Endothelial cell of umbilical vein (primary cell): ENCODE data around the gene PTPRD. TPM values are rescaled to one million over a fixed set of nuclear protein-coding genes. Genes with fewer than 3 reads are reported as not detected.

Source experiments
- BruUV-seq: library from RNA; stranded (reverse); fragments of 400-500 nt; replicated peaks from 2 replicates; lab custom pipeline; 2021; lab: Mats Ljungman, UMichigan
- CTCF ChIA-PET: fragments of 300-600, 350-600 bp; sonication (Branson Sonifier 250); formaldehyde crosslinking; loops from one replicate; lab custom pipeline; 2021; ENCODE audit warnings: antibody characterized with exemption, inconsistent platforms; lab: Charles Lee
- POLR2A ChIA-PET: fragments of 300-600, 350-600 bp; sonication (Branson Sonifier 250); formaldehyde crosslinking; loops from one replicate; lab custom pipeline; 2021; ENCODE audit warnings: antibody characterized with exemption, inconsistent platforms; lab: Charles Lee
- DNase-seq: peaks from one replicate; pipeline ENCODE4 v3.0.0-alpha.2; 2011; ENCODE audit warnings: low read depth, low spot score
- FAIRE-seq: peaks from 2 replicates; lab custom pipeline; 2011; peaks lifted over from hg19 to GRCh38; lab: Jason Lieb, UNC
- H2AFZ ChIP-seq: 2 replicates; pipeline ENCODE4 v1.6.0; 2012; ENCODE audit warnings: low read depth, low read length, control low read depth, inconsistent platforms
- H3K27ac ChIP-seq: 2 replicates; pipeline ENCODE4 v1.5.1; 2011; ENCODE audit warnings: low read depth, mild to moderate bottlenecking, control low read depth, low read length, moderate library complexity; ENCODE audit not compliant: insufficient read depth
- H3K27me3 ChIP-seq, 2 experiments: 2 replicates each; pipeline versions ENCODE4 v1.6.0 to v1.6.1; 2011; ENCODE audit warnings: low read length in 2 of 2, mixed read lengths in 1 of 2; ENCODE audit not compliant: control insufficient read depth in 2 of 2, insufficient read depth in 2 of 2
- H3K36me3 ChIP-seq, 2 experiments: 2 replicates in 1 of 2; 3 replicates in 1 of 2; pipeline ENCODE4 v1.5.1; 2011; ENCODE audit warnings: low read length in 2 of 2, mild to moderate bottlenecking in 1 of 2, moderate library complexity in 1 of 2; ENCODE audit not compliant: control insufficient read depth in 2 of 2, insufficient read depth in 2 of 2; ENCODE audit errors: extremely low read depth in 1 of 2
- H3K4me1 ChIP-seq: 3 replicates; pipeline ENCODE4 v1.5.1; 2011; ENCODE audit warnings: mild to moderate bottlenecking, low read length; ENCODE audit not compliant: control insufficient read depth, insufficient read depth; ENCODE audit errors: extremely low read depth
- H3K4me2 ChIP-seq: 2 replicates; pipeline ENCODE4 v1.6.1; 2011; ENCODE audit warnings: low read length, control low read depth, mixed read lengths; ENCODE audit not compliant: insufficient read depth
- H3K4me3 ChIP-seq, 3 experiments: fragments of 200-600 bp in 1 of 3; sonication (generic), shearing (Covaris generic) in 1 of 3; replicated peaks in 1 of 3; 2 replicates each; pipeline ENCODE4 v1.5.1; 2011 to 2016; ENCODE audit warnings: control low read depth in 3 of 3, low read length in 3 of 3, mild to moderate bottlenecking in 2 of 3, inconsistent platforms in 1 of 3, low read depth in 1 of 3, moderate library complexity in 1 of 3; ENCODE audit not compliant: insufficient read depth in 1 of 3
- H3K79me2 ChIP-seq: 2 replicates; pipeline ENCODE4 v1.6.0; 2012; ENCODE audit warnings: low read length, inconsistent platforms; ENCODE audit not compliant: control insufficient read depth, insufficient read depth
- H3K9ac ChIP-seq: replicated peaks from 2 replicates; pipeline ENCODE3; 2011; ENCODE audit warnings: low read length, control low read depth; ENCODE audit not compliant: insufficient read depth; ENCODE audit errors: extremely low read depth
- H3K9me1 ChIP-seq: replicated peaks from 3 replicates; pipeline ENCODE4 v1.6.0; 2011; ENCODE audit warnings: mild to moderate bottlenecking, low read length; ENCODE audit not compliant: control insufficient read depth, insufficient read depth; ENCODE audit errors: extremely low read depth
- H3K9me3 ChIP-seq: replicated peaks from 2 replicates; pipeline ENCODE4 v1.5.1; 2012; ENCODE audit warnings: low read length, inconsistent platforms; ENCODE audit not compliant: control insufficient read depth, insufficient read depth
- H4K20me1 ChIP-seq: replicated peaks from 2 replicates; pipeline ENCODE3; 2011; ENCODE audit warnings: mild to moderate bottlenecking, low read length; ENCODE audit not compliant: control insufficient read depth, insufficient read depth; ENCODE audit errors: extremely low read depth
- CTCF ChIP-seq, 2 donors: IDR thresholded peaks; 1 replicate in 1 of 2; 2 replicates in 1 of 2; pipeline ENCODE4 v1.5.1; 2011; ENCODE audit warnings: low read length in 2 of 2, mild to moderate bottlenecking in 2 of 2, moderate library complexity in 2 of 2, control low read depth in 1 of 2, inconsistent platforms in 1 of 2, low read depth in 1 of 2; ENCODE audit not compliant: insufficient read depth in 1 of 2; ENCODE audit errors: extremely low read depth in 1 of 2
- EZH2 ChIP-seq: IDR thresholded peaks from 2 replicates; pipeline ENCODE4 v1.6.1; 2012; ENCODE audit warnings: borderline replicate concordance, low read depth, mild to moderate bottlenecking, moderate library complexity, low read length, inconsistent platforms; ENCODE audit not compliant: severe bottlenecking
- GATA2 ChIP-seq: IDR thresholded peaks from 2 replicates; pipeline ENCODE4 v1.7.0; 2011; ENCODE audit warnings: low read depth, mild to moderate bottlenecking, moderate library complexity, mixed read lengths, low read length; ENCODE audit not compliant: insufficient read length, insufficient read depth
- MYC ChIP-seq: IDR thresholded peaks from one replicate; pipeline ENCODE4 v1.6.1; 2011; ENCODE audit warnings: mild to moderate bottlenecking, low read depth, low read length
- POLR2A ChIP-seq: IDR thresholded peaks from 2 replicates; pipeline ENCODE4 v1.6.1; 2012; ENCODE audit warnings: low read depth, mild to moderate bottlenecking, control low read depth, low read length
- dilution Hi-C: fragments of 300-500 bp; cut with MboI; formaldehyde crosslinking; loops from one replicate; pipeline ENCODE4 v1.15.0; 2019; ENCODE audit warnings: low sequenced_read_pairs; ENCODE audit not compliant: extremely low pct_ligation_motif_present
- intact Hi-C: fragments of 100-400 bp; cut with micrococcal nuclease; formaldehyde crosslinking; loops from one replicate; pipeline ENCODE4 v1.10.0; 2022
- polyA plus RNA-seq, 4 experiments: library from polyadenylated mRNA; depleted of rRNA in 3 of 4; stranded (reverse) in 3 of 4; unstranded in 1 of 4; fragments of >200 nt; gene quantifications; 2 replicates each; pipeline versions ENCODE4 v1.2.1 to v1.2.3, GENCODE V29; 2011 to 2012; ENCODE audit warnings: missing spikeins in 1 of 4
- total RNA-seq: library from RNA; stranded (reverse); gene quantifications from 2 replicates; pipeline ENCODE4 v1.2.3, GENCODE V29; 2021

Gene PTPRD
- total and polyA plus RNA-seq, 2 donors (not counting 3 experiments of a cell fraction or from before 2014, with no cell fraction given): 5.5 to 5.7 TPM

- dilution Hi-C loops: no loop called here
Measured at GRCh38 chr9:9216934-9217333, 1395.9 kb downstream of the PTPRD start.

More at GRCh38 chr9:9216934-9217333, 1395.9 kb downstream of the PTPRD start:
- no peak for FAIRE-seq
- Histone ChIP-seq H3K27me3 (no peaks in the 10 kb centered on the region), H3K9ac (no peak overlapping the region), H3K9me1 (no peaks in the 10 kb centered on the region), H3K27ac (no peak overlapping the region), H2AFZ (no peak overlapping the region), H3K79me2 (no peaks in the 10 kb centered on the region), H3K9me3 (no peaks in the 10 kb centered on the region), H4K20me1 (no peaks in the 10 kb centered on the region), H3K4me3 (no peak overlapping the region), H3K4me1 (no peaks in the 10 kb centered on the region), H3K36me3 (no peaks in the 10 kb centered on the region), H3K4me2 (no peak overlapping the region)
- no peak for DNase-seq
- BruUV-seq: no TSS peak
- TF ChIP-seq POLR2A (no peak), CTCF (IDR thresholded peaks at IDR 0.05; ENCODE audit: extremely low read depth in 1 of 2, insufficient read depth in 1 of 2, low read depth in 1 of 2, low read length in 2 of 2) (no peak), MYC (no peak), GATA2 (no peak), EZH2 (no peak)
- ChIA-PET CTCF (no interaction called here), POLR2A (no interaction called here)
- intact Hi-C loops: no loop called here
